Smooth muscle cell (in vitro differentiated cells): ENCODE results near the gene CXorf65. TPM values are rescaled to one million over a fixed set of nuclear protein-coding genes. Genes with fewer than 3 reads are reported as not detected.

Experiments used
- DNase-seq: peaks from one replicate; lab custom pipeline; 2025; ENCODE audit not compliant: unreplicated experiment; lab: John Stamatoyannopoulos, UW
- H2AFZ ChIP-seq: fragments of 200-600 bp; sonication (generic); 2 replicates; pipeline ENCODE4 v1.6.0; 2016; ENCODE audit warnings: antibody characterized with exemption, low read depth, mild to moderate bottlenecking
- H3F3A ChIP-seq: fragments of 200-600 bp; sonication (generic); 2 replicates; pipeline ENCODE4 v1.6.0; 2017; ENCODE audit warnings: antibody characterized with exemption, low read depth
- H3K27ac ChIP-seq: fragments of 200-600 bp; sonication (generic); 2 replicates; pipeline ENCODE4 v1.5.1; 2016; ENCODE audit warnings: low read depth, mild to moderate bottlenecking
- H3K27me3 ChIP-seq: fragments of 200-600 bp; sonication (generic); 2 replicates; pipeline ENCODE4 v1.6.1; 2016; ENCODE audit warnings: low read depth, mild to moderate bottlenecking
- H3K36me3 ChIP-seq: fragments of 200-600 bp; sonication (generic); 2 replicates; pipeline ENCODE4 v1.5.1; 2016; ENCODE audit warnings: low read depth
- H3K4me1 ChIP-seq: fragments of 200-600 bp; sonication (generic); 2 replicates; pipeline ENCODE4 v1.5.1; 2016; ENCODE audit warnings: low read depth
- H3K4me2 ChIP-seq: fragments of 200-600 bp; sonication (generic); 2 replicates; pipeline ENCODE4 v1.6.0; 2016; ENCODE audit warnings: mild to moderate bottlenecking
- H3K4me3 ChIP-seq: fragments of 200-600 bp; sonication (generic); 2 replicates; pipeline ENCODE4 v1.5.1; 2016; ENCODE audit warnings: mild to moderate bottlenecking
- H3K79me2 ChIP-seq: fragments of 200-600 bp; sonication (generic); 2 replicates; pipeline ENCODE4 v1.6.0; 2016; ENCODE audit warnings: low read depth, mild to moderate bottlenecking
- H3K9ac ChIP-seq: fragments of 200-600 bp; sonication (generic); 2 replicates; pipeline ENCODE4 v1.6.0; 2016; ENCODE audit warnings: low read depth
- H3K9me3 ChIP-seq: fragments of 200-600 bp; sonication (generic); replicated peaks from 2 replicates; pipeline ENCODE4 v1.5.1; 2016; ENCODE audit warnings: low read depth
- H4K20me1 ChIP-seq: fragments of 200-600 bp; sonication (generic); 2 replicates; pipeline ENCODE4 v1.6.0; 2016; ENCODE audit warnings: low read depth
- WGBS: methylation state at CpG from one replicate; pipeline ENCODE4 v1.1.7; 2016; ENCODE audit warnings: low lambda C conversion rate; 5-methylcytosine and 5-hydroxymethylcytosine counted together
- polyA plus RNA-seq: library from polyadenylated mRNA; unstranded; fragments of >200 nt; fragmentation: Nextera tagmentation; extraction: Ambion mirVana; gene quantifications from 2 replicates; pipeline ENCODE4 v1.2.1, GENCODE V29; 2016
- total RNA-seq: library from RNA; depleted of rRNA; stranded (reverse); fragments of >200 nt; gene quantifications from 2 replicates; pipeline ENCODE4 v1.2.3, GENCODE V29; 2014
- TF ChIP-seq, protein P1 (sequence below): fragments of 200-600 bp; sonication (generic); IDR thresholded peaks from 2 replicates; pipeline ENCODE4 v1.5.1; 2017; ENCODE audit warnings: borderline replicate concordance, mild to moderate bottlenecking, antibody characterized with exemption; ENCODE audit not compliant: insufficient read depth, poor library complexity, severe bottlenecking

The CXorf65 gene
- total and polyA plus RNA-seq, 2 experiments from 2014 or later, result not detected

GRCh38 chrX:71070531-71070930 is 36.0 kb downstream of the CXorf65 start:
- Histone ChIP-seq H3K27ac (no peak overlapping the region), H3K9me3 (no peaks in the 10 kb centered on the region), H3K4me1 (peaks cover 11% of the 10 kb centered on the region), H3K27me3 (no peaks in the 10 kb centered on the region), H3K4me3 (no peak overlapping the region), H3K9ac (no peak overlapping the region), H3K36me3 (no peaks in the 10 kb centered on the region), H4K20me1 (no peaks in the 10 kb centered on the region), H2AFZ (no peak overlapping the region), H3K4me2 (no peak overlapping the region), H3F3A (no peaks in the 10 kb centered on the region), H3K79me2 (peaks cover 17% of the 10 kb centered on the region)
- DNase-seq, result no peak
- TF ChIP-seq, protein P1, sequence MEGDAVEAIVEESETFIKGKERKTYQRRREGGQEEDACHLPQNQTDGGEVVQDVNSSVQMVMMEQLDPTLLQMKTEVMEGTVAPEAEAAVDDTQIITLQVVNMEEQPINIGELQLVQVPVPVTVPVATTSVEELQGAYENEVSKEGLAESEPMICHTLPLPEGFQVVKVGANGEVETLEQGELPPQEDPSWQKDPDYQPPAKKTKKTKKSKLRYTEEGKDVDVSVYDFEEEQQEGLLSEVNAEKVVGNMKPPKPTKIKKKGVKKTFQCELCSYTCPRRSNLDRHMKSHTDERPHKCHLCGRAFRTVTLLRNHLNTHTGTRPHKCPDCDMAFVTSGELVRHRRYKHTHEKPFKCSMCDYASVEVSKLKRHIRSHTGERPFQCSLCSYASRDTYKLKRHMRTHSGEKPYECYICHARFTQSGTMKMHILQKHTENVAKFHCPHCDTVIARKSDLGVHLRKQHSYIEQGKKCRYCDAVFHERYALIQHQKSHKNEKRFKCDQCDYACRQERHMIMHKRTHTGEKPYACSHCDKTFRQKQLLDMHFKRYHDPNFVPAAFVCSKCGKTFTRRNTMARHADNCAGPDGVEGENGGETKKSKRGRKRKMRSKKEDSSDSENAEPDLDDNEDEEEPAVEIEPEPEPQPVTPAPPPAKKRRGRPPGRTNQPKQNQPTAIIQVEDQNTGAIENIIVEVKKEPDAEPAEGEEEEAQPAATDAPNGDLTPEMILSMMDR, result no peak
- WGBS, result 63% methylated on average over 5 of the region's 5 CpGs

DNA sequence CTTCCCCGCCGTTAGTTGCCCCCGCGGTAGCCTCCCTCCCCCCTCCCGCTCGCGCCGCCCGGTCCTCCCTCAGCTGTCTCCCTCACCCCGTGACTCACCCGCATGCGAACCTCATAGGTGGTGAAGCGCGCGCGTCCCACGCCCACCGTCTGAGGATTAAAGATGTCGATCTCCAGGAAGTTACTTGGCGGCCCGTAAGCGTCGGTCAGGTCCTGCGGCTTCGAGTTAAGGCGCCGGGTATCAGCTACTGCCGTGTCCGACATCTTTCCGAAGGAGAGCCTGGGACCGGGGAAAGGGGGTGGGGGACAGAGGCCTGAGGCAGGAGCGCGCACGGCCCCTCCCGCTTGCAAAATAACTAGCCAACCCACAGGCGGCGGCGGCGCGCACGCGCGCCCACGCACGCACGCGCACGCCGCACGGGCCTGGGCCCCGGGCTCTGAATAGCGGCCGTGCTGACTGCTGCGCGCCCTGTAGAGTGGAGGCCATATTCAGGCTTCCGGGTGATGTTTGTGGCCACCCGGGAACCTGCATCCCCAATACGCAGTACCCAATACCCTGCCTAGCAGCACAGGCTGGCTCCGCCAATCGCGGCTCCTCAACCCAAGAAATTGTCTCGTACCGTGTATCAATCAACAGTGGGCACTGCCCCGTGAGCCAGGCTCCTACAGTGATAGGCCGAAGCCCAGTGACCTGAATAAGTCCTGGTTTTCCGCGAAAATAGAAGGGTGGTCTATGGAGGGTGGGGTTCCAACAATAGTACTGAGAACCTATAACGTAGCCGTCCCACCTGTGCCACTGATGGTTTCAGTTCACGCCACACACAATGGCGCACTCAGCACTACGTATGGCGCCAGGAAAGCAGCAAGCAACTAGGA is 38.3 kb downstream of the CXorf65 start, which contains the start of gene SNX12:
TSS of gene SNX12 (minus strand) at position 291 of the 875 bp plus-strand sequence. CDS start at position 263, 28 bp downstream.
- H3K4me3 ChIP-seq, result peak within 1 kb of the TSS; percentile 66
- 34% methylated on average over 72 of the region's 73 CpGs for WGBS
- TF ChIP-seq, protein P1, result no peak

GRCh38 chrX:71067712-71068043 is 38.9 kb downstream of the CXorf65 start:
- peak overlapping the region; percentile 33 for H2AFZ ChIP-seq
- H3K36me3 ChIP-seq, result no peaks in the 10 kb centered on the region
- no peaks in the 10 kb centered on the region for H3K27me3 ChIP-seq
- no peaks in the 10 kb centered on the region for H3K9me3 ChIP-seq
- no peaks in the 10 kb centered on the region for H4K20me1 ChIP-seq
- 43% methylated on average over 10 of the region's 10 CpGs for WGBS
- H3K79me2 ChIP-seq, result peaks cover 31% of the 10 kb centered on the region
- peaks cover 11% of the 10 kb centered on the region for H3K4me1 ChIP-seq
- no peak for DNase-seq
- peak overlapping the region; percentile 91 for H3K27ac ChIP-seq
- H3K4me2 ChIP-seq, result peak overlapping the region; percentile 83
- no peaks in the 10 kb centered on the region for H3F3A ChIP-seq
- peak overlapping the region; percentile 66 for H3K4me3 ChIP-seq
- TF ChIP-seq, protein P1, result no peak
- peak overlapping the region; percentile 29 for H3K9ac ChIP-seq

More for the DNA sequence above, 38.3 kb downstream of the CXorf65 start, which contains the start of gene SNX12:
- no peaks in the 10 kb centered on the region for H3K9me3 ChIP-seq
- H3K27ac ChIP-seq, result peak within 1 kb of the TSS; percentile 91
- H3K27me3 ChIP-seq, result no peaks in the 10 kb centered on the region
- peaks cover 11% of the 10 kb centered on the region for H3K4me1 ChIP-seq
- peaks cover 31% of the 10 kb centered on the region for H3K79me2 ChIP-seq
- H3K36me3 ChIP-seq, result no peaks in the 10 kb centered on the region
- H3K4me2 ChIP-seq, result peak within 1 kb of the TSS; percentile 83
- H3K9ac ChIP-seq, result peak within 1 kb of the TSS; percentile 75
- no peaks in the 10 kb centered on the region for H3F3A ChIP-seq
- DNase-seq, result peak; percentile 70
- H4K20me1 ChIP-seq, result no peaks in the 10 kb centered on the region
- H2AFZ ChIP-seq, result peak within 1 kb of the TSS; percentile 87
